Measurements from ENCODE around the gene PIK3C2G. TPM values are rescaled to one million over a fixed set of nuclear protein-coding genes. Genes with fewer than 3 reads are reported as not detected.

PIK3C2G gene
- total RNA-seq, 2 donors from 2014 or later, result 0.57 to 0.69 TPM

DNA sequence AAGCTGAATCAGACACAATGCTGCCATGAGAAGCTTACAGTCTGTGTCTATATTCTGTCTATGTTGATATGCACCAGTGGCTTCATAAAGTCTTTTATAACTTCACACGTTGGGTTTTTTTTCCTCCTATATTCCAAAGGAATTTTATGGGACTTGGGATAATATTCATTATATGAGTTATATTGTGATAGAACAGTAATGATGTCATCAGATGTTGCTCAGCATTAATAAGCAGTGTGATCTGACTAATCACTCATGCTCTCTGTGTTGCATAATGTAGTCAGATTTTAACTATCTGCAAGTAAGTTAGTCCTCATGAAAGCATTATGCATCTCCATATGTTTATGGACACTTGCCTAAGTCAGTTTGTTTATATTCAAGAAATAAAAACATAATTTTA is 316.9 kb downstream of the PIK3C2G start:
- no peaks in the 10 kb centered on the region for H3K27me3 ChIP-seq
- H3K4me1 ChIP-seq, result no peaks in the 10 kb centered on the region
- no peaks in the 10 kb centered on the region for H3K36me3 ChIP-seq
- no peaks in the 10 kb centered on the region for H3K9me3 ChIP-seq
- H3K4me3 ChIP-seq, result no peak overlapping the region
- intact Hi-C loops (cut with DNase I), result no loop called here
- DNase-seq, result no peak
- TF ChIP-seq, protein P1, sequence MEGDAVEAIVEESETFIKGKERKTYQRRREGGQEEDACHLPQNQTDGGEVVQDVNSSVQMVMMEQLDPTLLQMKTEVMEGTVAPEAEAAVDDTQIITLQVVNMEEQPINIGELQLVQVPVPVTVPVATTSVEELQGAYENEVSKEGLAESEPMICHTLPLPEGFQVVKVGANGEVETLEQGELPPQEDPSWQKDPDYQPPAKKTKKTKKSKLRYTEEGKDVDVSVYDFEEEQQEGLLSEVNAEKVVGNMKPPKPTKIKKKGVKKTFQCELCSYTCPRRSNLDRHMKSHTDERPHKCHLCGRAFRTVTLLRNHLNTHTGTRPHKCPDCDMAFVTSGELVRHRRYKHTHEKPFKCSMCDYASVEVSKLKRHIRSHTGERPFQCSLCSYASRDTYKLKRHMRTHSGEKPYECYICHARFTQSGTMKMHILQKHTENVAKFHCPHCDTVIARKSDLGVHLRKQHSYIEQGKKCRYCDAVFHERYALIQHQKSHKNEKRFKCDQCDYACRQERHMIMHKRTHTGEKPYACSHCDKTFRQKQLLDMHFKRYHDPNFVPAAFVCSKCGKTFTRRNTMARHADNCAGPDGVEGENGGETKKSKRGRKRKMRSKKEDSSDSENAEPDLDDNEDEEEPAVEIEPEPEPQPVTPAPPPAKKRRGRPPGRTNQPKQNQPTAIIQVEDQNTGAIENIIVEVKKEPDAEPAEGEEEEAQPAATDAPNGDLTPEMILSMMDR (IDR thresholded peaks at IDR 0.05), result no peak
- no peak overlapping the region for H3K27ac ChIP-seq
- H3K9ac ChIP-seq (ENCODE audit: low read depth in 2 of 2, low read length in 2 of 2), result no peak overlapping the region

DNA sequence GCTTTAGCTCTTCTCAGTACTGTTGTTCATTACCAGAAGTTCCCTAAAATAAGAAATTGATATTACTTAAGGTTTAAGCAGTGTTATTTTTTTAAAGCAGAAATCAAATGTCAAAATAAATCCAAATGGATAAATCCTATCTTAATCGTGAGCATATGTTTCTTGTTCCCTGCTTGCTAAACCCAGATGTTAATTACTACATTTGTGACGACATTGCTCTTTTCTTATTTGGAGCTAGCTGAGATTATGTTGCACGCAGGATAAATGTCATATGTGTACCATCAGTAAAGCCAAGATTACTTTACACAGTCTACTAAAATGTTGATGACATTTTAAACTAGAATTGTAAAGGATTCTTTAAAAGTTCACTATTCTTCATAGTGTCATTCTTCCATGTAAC is 319.0 kb downstream of the PIK3C2G start:
- Histone ChIP-seq H3K27ac (no peak overlapping the region), H3K36me3 (no peaks in the 10 kb centered on the region), H3K9ac (ENCODE audit: low read depth in 2 of 2, low read length in 2 of 2) (no peak overlapping the region), H3K4me3 (no peak overlapping the region), H3K9me3 (no peaks in the 10 kb centered on the region), H3K4me1 (no peaks in the 10 kb centered on the region), H3K27me3 (no peaks in the 10 kb centered on the region)
- intact Hi-C loops (cut with DNase I), result no loop called here
- TF ChIP-seq, protein P1 (IDR thresholded peaks at IDR 0.05), result no peak
- DNase-seq, result no peak

DNA sequence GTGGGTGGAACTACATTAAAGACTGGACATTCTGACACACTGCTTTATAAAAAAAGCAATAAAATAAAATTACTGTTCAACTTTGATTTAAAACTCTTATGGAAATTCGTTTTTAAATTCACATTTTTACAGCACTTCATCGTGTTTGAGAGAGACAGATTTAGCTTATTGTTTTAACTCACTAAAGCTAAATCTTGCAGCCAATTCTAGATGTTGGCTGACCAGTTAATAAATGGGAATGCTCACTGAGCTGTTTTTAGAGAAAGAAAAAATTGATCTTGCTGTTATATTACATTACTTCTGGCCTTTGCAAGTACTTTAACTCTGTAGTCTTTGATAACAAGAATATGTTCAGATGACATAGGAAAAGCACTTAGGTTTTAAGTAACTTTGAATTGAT is 319.4 kb downstream of the PIK3C2G start:
- intact Hi-C loops (cut with DNase I), result no loop called here
- H3K27me3 ChIP-seq, result no peaks in the 10 kb centered on the region
- no peaks in the 10 kb centered on the region for H3K4me1 ChIP-seq
- DNase-seq, result no peak
- no peak overlapping the region for H3K27ac ChIP-seq
- TF ChIP-seq, protein P1 (IDR thresholded peaks at IDR 0.05), result no peak
- no peaks in the 10 kb centered on the region for H3K36me3 ChIP-seq
- H3K9ac ChIP-seq (ENCODE audit: low read depth in 2 of 2, low read length in 2 of 2), result no peak overlapping the region
- no peak overlapping the region for H3K4me3 ChIP-seq
- H3K9me3 ChIP-seq, result no peaks in the 10 kb centered on the region

DNA sequence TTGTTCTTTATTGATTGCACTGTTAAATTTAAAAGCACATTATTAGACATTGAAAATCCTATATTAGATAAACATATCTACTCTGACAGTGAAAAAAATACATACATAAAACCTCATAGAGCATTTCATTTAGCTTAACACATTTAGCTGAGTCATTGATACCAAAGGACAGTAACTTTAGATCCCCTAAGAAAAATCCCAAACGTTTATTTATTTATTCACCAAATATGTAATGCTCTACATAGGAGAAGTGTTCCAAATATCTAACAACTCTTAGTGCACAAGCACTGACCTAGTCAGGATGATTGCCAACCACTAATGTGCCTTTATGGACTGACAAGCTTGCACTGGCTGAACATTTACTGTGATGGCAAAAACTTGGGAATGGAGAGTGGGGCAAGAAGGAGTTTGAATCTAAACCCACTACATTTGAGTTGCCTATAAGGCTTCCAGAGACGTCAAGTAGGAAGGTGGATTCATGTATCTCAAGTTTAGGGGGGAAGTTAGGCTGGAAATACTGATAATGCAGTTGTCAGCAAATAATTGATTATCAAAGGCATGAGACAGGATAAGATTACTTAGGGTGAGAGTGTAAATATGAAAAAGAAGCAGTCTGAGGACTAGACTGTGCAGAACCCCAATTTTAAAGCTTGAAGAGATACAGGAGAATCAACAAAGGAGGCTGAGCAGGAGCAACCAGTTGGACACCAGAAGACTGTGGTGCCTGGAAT is 320.1 kb downstream of the PIK3C2G start:
- DNase-seq, result no peak
- Histone ChIP-seq H3K4me1 (no peaks in the 10 kb centered on the region), H3K9ac (ENCODE audit: low read depth in 2 of 2, low read length in 2 of 2) (no peak overlapping the region), H3K27me3 (no peaks in the 10 kb centered on the region), H3K4me3 (no peak overlapping the region), H3K9me3 (no peaks in the 10 kb centered on the region), H3K27ac (no peak overlapping the region), H3K36me3 (no peaks in the 10 kb centered on the region)
- intact Hi-C loops (cut with DNase I), result no loop called here
- TF ChIP-seq, protein P1 (IDR thresholded peaks at IDR 0.05), result no peak

DNA sequence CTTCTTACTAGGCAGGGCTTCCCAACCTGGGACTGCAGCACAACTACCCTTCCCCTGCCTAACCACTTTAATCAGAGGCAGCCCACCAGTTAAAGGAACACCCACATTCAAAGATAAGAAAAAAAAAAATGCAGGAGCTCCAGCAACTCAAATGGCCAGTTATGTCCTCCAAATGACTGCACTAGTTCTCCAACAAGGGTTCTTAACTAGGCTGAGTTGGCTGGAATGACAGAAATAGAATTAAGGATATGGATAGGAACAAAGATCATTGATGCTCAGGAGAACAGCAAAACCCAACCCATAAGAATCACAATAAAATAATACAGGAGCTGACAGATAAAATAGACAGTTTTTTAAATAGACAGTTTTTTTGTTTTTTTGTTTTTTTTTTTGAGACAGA is 322.3 kb downstream of the PIK3C2G start:
- DNase-seq, result no peak

More for the DNA sequence above, 322.3 kb downstream of the PIK3C2G start:
- intact Hi-C loops (cut with DNase I), result no loop called here
- Histone ChIP-seq H3K36me3 (no peaks in the 10 kb centered on the region), H3K27me3 (no peaks in the 10 kb centered on the region), H3K9ac (ENCODE audit: low read depth in 2 of 2, low read length in 2 of 2) (no peak overlapping the region), H3K4me1 (no peaks in the 10 kb centered on the region), H3K9me3 (no peaks in the 10 kb centered on the region), H3K4me3 (no peak overlapping the region), H3K27ac (no peak overlapping the region)
- TF ChIP-seq, protein P1 (IDR thresholded peaks at IDR 0.05), result no peak
